Mammary epithelial cell (primary cell): ENCODE measurements around the gene COG2.

ENCODE experiments used
- EZH2 ChIP-seq: IDR thresholded peaks from 2 replicates; pipeline ENCODE4 v1.6.1; 2012; ENCODE audit warnings: low read length, inconsistent platforms, borderline replicate concordance
- TF ChIP-seq, protein P1 (sequence below), 2 donors: IDR thresholded peaks in 1 of 2; conservative IDR thresholded peaks in 1 of 2; 2 replicates each; pipeline ENCODE4 v1.5.1; 2011 to 2012; ENCODE audit warnings: inconsistent platforms in 2 of 2, low read length in 2 of 2, mild to moderate bottlenecking in 2 of 2, control low read depth in 1 of 2, low read depth in 1 of 2; ENCODE audit not compliant: insufficient read depth in 1 of 2; ENCODE audit errors: extremely low read depth in 1 of 2

DNA sequence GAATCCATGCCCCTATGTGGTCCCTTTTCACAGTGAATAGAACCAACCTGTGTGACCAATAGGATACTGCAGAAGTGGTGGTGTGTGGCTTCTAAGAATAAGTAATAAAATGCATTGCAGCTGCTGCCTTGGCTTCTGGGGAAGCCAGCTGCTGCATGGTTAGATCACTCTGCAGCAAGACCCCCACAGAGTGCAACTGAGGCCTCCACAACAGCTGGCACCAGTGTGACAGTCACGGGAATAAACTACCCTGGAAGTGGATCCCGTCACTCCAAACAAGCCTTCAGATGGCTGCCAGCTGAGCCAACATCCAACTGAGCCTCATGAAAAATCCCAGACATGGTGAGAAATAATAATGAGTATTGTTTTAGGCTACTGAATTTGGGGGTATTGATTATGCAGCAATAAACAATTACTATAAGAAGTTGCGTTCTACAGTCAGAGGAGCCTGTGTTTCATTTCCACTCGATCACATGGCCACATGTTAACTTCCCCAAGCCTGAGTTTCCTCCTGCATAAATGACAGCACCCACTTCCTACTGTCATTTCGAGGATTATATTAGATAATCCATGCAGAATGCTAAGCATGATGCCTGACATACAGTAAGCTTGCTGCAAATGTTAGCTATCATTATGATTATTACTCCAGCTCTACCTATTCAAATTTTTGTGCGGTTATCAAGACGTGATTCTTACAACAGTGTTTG, 20.8 kb upstream of the COG2 start:
- TF ChIP-seq, protein P1, sequence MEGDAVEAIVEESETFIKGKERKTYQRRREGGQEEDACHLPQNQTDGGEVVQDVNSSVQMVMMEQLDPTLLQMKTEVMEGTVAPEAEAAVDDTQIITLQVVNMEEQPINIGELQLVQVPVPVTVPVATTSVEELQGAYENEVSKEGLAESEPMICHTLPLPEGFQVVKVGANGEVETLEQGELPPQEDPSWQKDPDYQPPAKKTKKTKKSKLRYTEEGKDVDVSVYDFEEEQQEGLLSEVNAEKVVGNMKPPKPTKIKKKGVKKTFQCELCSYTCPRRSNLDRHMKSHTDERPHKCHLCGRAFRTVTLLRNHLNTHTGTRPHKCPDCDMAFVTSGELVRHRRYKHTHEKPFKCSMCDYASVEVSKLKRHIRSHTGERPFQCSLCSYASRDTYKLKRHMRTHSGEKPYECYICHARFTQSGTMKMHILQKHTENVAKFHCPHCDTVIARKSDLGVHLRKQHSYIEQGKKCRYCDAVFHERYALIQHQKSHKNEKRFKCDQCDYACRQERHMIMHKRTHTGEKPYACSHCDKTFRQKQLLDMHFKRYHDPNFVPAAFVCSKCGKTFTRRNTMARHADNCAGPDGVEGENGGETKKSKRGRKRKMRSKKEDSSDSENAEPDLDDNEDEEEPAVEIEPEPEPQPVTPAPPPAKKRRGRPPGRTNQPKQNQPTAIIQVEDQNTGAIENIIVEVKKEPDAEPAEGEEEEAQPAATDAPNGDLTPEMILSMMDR (conservative IDR thresholded peaks at IDR 0.05 in 1 of 2, IDR thresholded peaks at IDR 0.05 in 1 of 2; ENCODE audit: extremely low read depth in 1 of 2, insufficient read depth in 1 of 2, low read depth in 1 of 2, low read length in 2 of 2), result no peak
- no peak for TF ChIP-seq EZH2
